SK-N-SH treated with all-trans-retinoic acid at 6 μM for 48 hours (cell line): ENCODE results near the gene ARHGAP26.

Experiments
- BACH2 ChIP-seq: fragments of 250-450 bp; sonication (Bioruptor Pico); IDR thresholded peaks from 2 replicates; pipeline ENCODE4 v1.9.0; 2021; ENCODE audit warnings: mild to moderate bottlenecking, borderline replicate concordance
- CREB5 ChIP-seq: fragments of 250-450 bp; sonication (Bioruptor Pico); IDR thresholded peaks from 2 replicates; pipeline ENCODE4 v1.5.1; 2020; ENCODE audit warnings: low read depth, mild to moderate bottlenecking, moderate library complexity
- CSDC2 ChIP-seq: fragments of 250-450 bp; sonication (Bioruptor Pico); IDR thresholded peaks from 2 replicates; pipeline ENCODE4 v1.5.0; 2020; ENCODE audit warnings: mild to moderate bottlenecking, moderate library complexity
- PATZ1 ChIP-seq: fragments of 250-450 bp; sonication (Bioruptor Pico); IDR thresholded peaks from 2 replicates; pipeline ENCODE4 v1.8.0; 2020; ENCODE audit warnings: mild to moderate bottlenecking, moderate library complexity, borderline replicate concordance
- PPARA ChIP-seq: fragments of 250-450 bp; sonication (Bioruptor Pico); IDR thresholded peaks from 2 replicates; pipeline ENCODE4 v1.5.0; 2020; ENCODE audit warnings: mild to moderate bottlenecking, borderline replicate concordance
- TSHZ2 ChIP-seq: fragments of 250-450 bp; sonication (Bioruptor Pico); IDR thresholded peaks from 2 replicates; pipeline ENCODE4 v1.5.0; 2020; ENCODE audit warnings: mild to moderate bottlenecking, moderate library complexity
- ZFP30 ChIP-seq: fragments of 450-650 bp; formaldehyde crosslinking; IDR thresholded peaks from 2 replicates; pipeline ENCODE4 v1.5.0; 2022; ENCODE audit warnings: mild to moderate bottlenecking, moderate library complexity
- ZNF565 ChIP-seq: fragments of 450-650 bp; formaldehyde crosslinking; conservative IDR thresholded peaks from 2 replicates; pipeline ENCODE4 v1.5.0; 2020; ENCODE audit warnings: low read depth, mild to moderate bottlenecking, moderate library complexity
- ZNF70 ChIP-seq: fragments of 450-650 bp; formaldehyde crosslinking; IDR thresholded peaks from 2 replicates; pipeline ENCODE4 v1.5.0; 2020; ENCODE audit warnings: mild to moderate bottlenecking, moderate library complexity

- TF ChIP-seq ZFP30 (no peak), CSDC2 (CRISPR knock-in tag) (no peak), PPARA (CRISPR knock-in tag) (no peak), CREB5 (CRISPR knock-in tag) (no peak), BACH2 (no peak), ZNF70 (no peak), PATZ1 (CRISPR knock-in tag) (no peak), ZNF565 (CRISPR knock-in tag) (no peak), TSHZ2 (CRISPR knock-in tag) (no peak)
Observed at GRCh38 chr5:143053780-143054179, 283.6 kb downstream of the ARHGAP26 start.
